HepG2 (cell line): ENCODE data around the gene AKAP8L. TPM values are rescaled to one million over a fixed set of nuclear protein-coding genes. Genes with fewer than 3 reads are reported as not detected.

Experiments used
- ATAC-seq: fragments of 200-7000 bp; cut with Tn5 transposase; 3 replicates; pipeline ENCODE4 v1.9.1; 2020; ENCODE audit warnings: mild to moderate bottlenecking, moderate library complexity
- BruUV-seq: library from RNA; stranded (reverse); fragments of 400-500 nt; replicated peaks from 2 replicates; lab custom pipeline; 2021; lab: Mats Ljungman, UMichigan
- CTCF ChIA-PET: fragments of 300-600 bp; formaldehyde crosslinking; extraction: SDS; loops from one replicate; lab custom pipeline; 2021; ENCODE audit warnings: low total read pairs, inconsistent platforms, low intra/inter-chr PET ratio; lab: Yijun Ruan, JAX
- POLR2A ChIA-PET: fragments of 350-600 bp; sonication (Branson Sonifier 250); formaldehyde crosslinking; loops from one replicate; lab custom pipeline; 2020; ENCODE audit warnings: antibody characterized with exemption, inconsistent platforms; lab: Yijun Ruan, JAX
- DNase-seq: peaks from one replicate; pipeline ENCODE4 v3.0.0-alpha.2; 2015; ENCODE audit warnings: low spot score
- FAIRE-seq: peaks from 3 replicates; lab custom pipeline; 2011; peaks lifted over from hg19 to GRCh38; lab: Jason Lieb, UNC
- H2AFZ ChIP-seq: one replicate; pipeline ENCODE4 v1.6.1; 2011; ENCODE audit warnings: low read length, inconsistent platforms
- H3K27ac ChIP-seq: fragments of 300-600 bp; 3 replicates; pipeline ENCODE4 v1.8.0; 2011; ENCODE audit warnings: mixed run types, mild to moderate bottlenecking, mixed read lengths, low read length, inconsistent platforms; ENCODE audit not compliant: insufficient read depth; ENCODE audit errors: extremely low read length
- H3K27me3 ChIP-seq, 2 experiments: fragments of 200-600 bp in 1 of 2; 2 replicates in 1 of 2; 3 replicates in 1 of 2; pipeline versions ENCODE4 v1.6.0 to v1.8.0; 2011; ENCODE audit warnings: low read length in 2 of 2, mild to moderate bottlenecking in 2 of 2, moderate library complexity in 2 of 2, inconsistent platforms in 1 of 2; ENCODE audit not compliant: insufficient read depth in 2 of 2, control insufficient read depth in 1 of 2
- H3K36me3 ChIP-seq, 2 experiments: fragments of 200-600 bp in 1 of 2; replicated peaks in 1 of 2; 2 replicates in 1 of 2; 3 replicates in 1 of 2; pipeline versions ENCODE4 v1.5.1 to v1.8.0; 2011; ENCODE audit warnings: low read length in 2 of 2, inconsistent platforms in 1 of 2; ENCODE audit not compliant: insufficient read depth in 2 of 2, control insufficient read depth in 1 of 2
- H3K4me1 ChIP-seq: 2 replicates; pipeline ENCODE4 v1.5.1; 2012; ENCODE audit warnings: low read length, inconsistent platforms; ENCODE audit not compliant: insufficient read depth
- H3K4me2 ChIP-seq: 2 replicates; pipeline ENCODE4 v1.6.0; 2011; ENCODE audit warnings: low read depth, low read length, inconsistent platforms
- H3K4me3 ChIP-seq, 3 experiments: fragments of 200-600 bp in 1 of 3; sonication (generic), shearing (Covaris generic) in 1 of 3; replicated peaks in 1 of 3; 2 replicates each; pipeline ENCODE4 v1.5.1; 2011 to 2016; ENCODE audit warnings: low read length in 3 of 3, inconsistent platforms in 2 of 3, low read depth in 2 of 3, mild to moderate bottlenecking in 2 of 3, control low read depth in 1 of 3, mixed read lengths in 1 of 3; ENCODE audit not compliant: insufficient read depth in 1 of 3
- H3K79me2 ChIP-seq: one replicate; pipeline ENCODE4 v1.6.1; 2011; ENCODE audit warnings: low read length, inconsistent platforms; ENCODE audit not compliant: insufficient read depth
- H3K9ac ChIP-seq: 2 replicates; pipeline ENCODE4 v1.6.0; 2011; ENCODE audit warnings: mild to moderate bottlenecking, low read depth, low read length, inconsistent platforms; ENCODE audit not compliant: insufficient read depth
- H3K9me3 ChIP-seq: 2 replicates; pipeline ENCODE4 v1.5.1; 2012; ENCODE audit warnings: mild to moderate bottlenecking, low read length
- H4K20me1 ChIP-seq: 2 replicates; pipeline ENCODE4 v1.6.0; 2011; ENCODE audit warnings: inconsistent platforms, mild to moderate bottlenecking, low read length, moderate library complexity; ENCODE audit not compliant: insufficient read depth
- KAT2B ChIP-seq: fragments of 150-350 bp; IDR thresholded peaks from 2 replicates; pipeline ENCODE4 v1.6.1; 2014; ENCODE audit warnings: low read depth, low read length, borderline replicate concordance
- MIXL1 ChIP-seq: IDR thresholded peaks from 2 replicates; pipeline ENCODE4 v1.6.1; 2016
- ZFP37 ChIP-seq: sonication (generic); formaldehyde crosslinking; IDR thresholded peaks from 2 replicates; pipeline ENCODE4 v1.4.0; 2020; ENCODE audit warnings: missing genetic modification reagents, borderline replicate concordance
- ZNF496 ChIP-seq: sonication (generic); formaldehyde crosslinking; IDR thresholded peaks from 2 replicates; pipeline ENCODE4 v1.8.1; 2023; ENCODE audit warnings: mild to moderate bottlenecking, moderate library complexity, missing genetic modification reagents; ENCODE audit not compliant: insufficient replicate concordance
- ZNF546 ChIP-seq: sonication (generic); formaldehyde crosslinking; conservative IDR thresholded peaks from 2 replicates; pipeline ENCODE4 v1.8.1; 2023; ENCODE audit warnings: mild to moderate bottlenecking, missing genetic modification reagents
- WGBS: methylation state at CpG from one replicate; pipeline ENCODE4 v1.1.6; 2017; ENCODE audit warnings: low lambda C conversion rate; 5-methylcytosine and 5-hydroxymethylcytosine counted together
- in situ Hi-C: cut with HindIII; loops from 2 replicates; pipeline ENCODE4 v1.10.0; 2017; ENCODE audit warnings: low pct_unique_long_range_greater_than_20kb; ENCODE audit not compliant: extremely low pct_ligation_motif_present
- intact Hi-C: fragments of 100-400 bp; cut with micrococcal nuclease; formaldehyde crosslinking; loops from one replicate; pipeline ENCODE4 v1.10.0; 2022; ENCODE audit not compliant: unreplicated experiment
- polyA plus RNA-seq, 8 experiments: library from polyadenylated mRNA; depleted of rRNA in 3 of 8; stranded (reverse) in 7 of 8; unstranded in 1 of 8; fragments of >200 nt; fragmentation: Illumina TruSeq in 4 of 8; extraction: Trizol in 4 of 8; gene quantifications; 2 replicates each; pipeline versions ENCODE4 v1.2.1 to v1.2.3, GENCODE V29; 2011 to 2016; ENCODE audit warnings: low read depth in 4 of 8, missing spikeins in 1 of 8, mixed read lengths in 1 of 8; ENCODE audit not compliant: insufficient read depth in 1 of 8
- total RNA-seq, 5 experiments: library from RNA; depleted of rRNA; stranded (reverse); fragments of >200 nt; fragmentation: Illumina TruSeq; extraction: Trizol; gene quantifications; 2 replicates each; pipeline ENCODE4 v1.2.3, GENCODE V29; 2016; ENCODE audit warnings: low read depth in 1 of 5
- TF ChIP-seq, protein P1 (sequence below): sonication (generic); formaldehyde crosslinking; IDR thresholded peaks from 2 replicates; pipeline ENCODE4 v1.9.0; 2021; ENCODE audit warnings: missing genetic modification reagents, borderline replicate concordance

Gene AKAP8L
- total and polyA plus RNA-seq, 2 of the 13 experiments (the other 11 are each of a cell fraction or from before 2014, with no cell fraction given) = 48.2 to 49.6 TPM

GRCh38 chr19:15428956-15429824 is 10.4 kb upstream of the AKAP8L start (continued):
- TF ChIP-seq, protein P1, sequence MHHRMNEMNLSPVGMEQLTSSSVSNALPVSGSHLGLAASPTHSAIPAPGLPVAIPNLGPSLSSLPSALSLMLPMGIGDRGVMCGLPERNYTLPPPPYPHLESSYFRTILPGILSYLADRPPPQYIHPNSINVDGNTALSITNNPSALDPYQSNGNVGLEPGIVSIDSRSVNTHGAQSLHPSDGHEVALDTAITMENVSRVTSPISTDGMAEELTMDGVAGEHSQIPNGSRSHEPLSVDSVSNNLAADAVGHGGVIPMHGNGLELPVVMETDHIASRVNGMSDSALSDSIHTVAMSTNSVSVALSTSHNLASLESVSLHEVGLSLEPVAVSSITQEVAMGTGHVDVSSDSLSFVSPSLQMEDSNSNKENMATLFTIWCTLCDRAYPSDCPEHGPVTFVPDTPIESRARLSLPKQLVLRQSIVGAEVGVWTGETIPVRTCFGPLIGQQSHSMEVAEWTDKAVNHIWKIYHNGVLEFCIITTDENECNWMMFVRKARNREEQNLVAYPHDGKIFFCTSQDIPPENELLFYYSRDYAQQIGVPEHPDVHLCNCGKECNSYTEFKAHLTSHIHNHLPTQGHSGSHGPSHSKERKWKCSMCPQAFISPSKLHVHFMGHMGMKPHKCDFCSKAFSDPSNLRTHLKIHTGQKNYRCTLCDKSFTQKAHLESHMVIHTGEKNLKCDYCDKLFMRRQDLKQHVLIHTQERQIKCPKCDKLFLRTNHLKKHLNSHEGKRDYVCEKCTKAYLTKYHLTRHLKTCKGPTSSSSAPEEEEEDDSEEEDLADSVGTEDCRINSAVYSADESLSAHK (CRISPR knock-in tag) = no peak

GRCh38 chr19:15427991-15428471 is 9.2 kb upstream of the AKAP8L start:
- H3K9me3 ChIP-seq = no peaks in the 10 kb centered on the region; the same call in 1 of the 2 replicates
- no peak overlapping the region for H2AFZ ChIP-seq
- in situ Hi-C loops (loop anchor here (10.0 kb wide), 1 partner anchor 127 kb away; no protein-coding TSS in a partner anchor), intact Hi-C loops (no loop called here)
- TF ChIP-seq ZFP37 (CRISPR knock-in tag) (no peak), MIXL1 (CRISPR knock-in tag) (no peak), ZNF496 (CRISPR knock-in tag) (no peak), KAT2B (no peak), ZNF546 (CRISPR knock-in tag) (no peak)
- FAIRE-seq = no peak
- H3K27ac ChIP-seq = no peak overlapping the region
- no peak overlapping the region for H3K4me3 ChIP-seq
- BruUV-seq = no TSS peak
- no peaks in the 10 kb centered on the region for H4K20me1 ChIP-seq
- CTCF ChIA-PET = no interaction called here
- H3K4me1 ChIP-seq = peaks cover 17% of the 10 kb centered on the region
- WGBS = 96% methylated on average over 26 of the region's 35 CpGs
- no peak for ATAC-seq
- DNase-seq = no peak
- no peak overlapping the region for H3K4me2 ChIP-seq
- H3K79me2 ChIP-seq = peaks cover 24% of the 10 kb centered on the region
- H3K9ac ChIP-seq = no peak overlapping the region
- no peaks in the 10 kb centered on the region; a peak in 2 of 5 replicates for H3K27me3 ChIP-seq
- peaks cover 26 to 38% of the 10 kb centered on the region in 2 experiments; a peak in 4 of 5 replicates for H3K36me3 ChIP-seq
- POLR2A ChIA-PET = no interaction called here
